Measurements from ENCODE around the gene SCAF1.
"Not testable (repeated sequence)": the region's sequence is repeated elsewhere in the genome, so short reads cannot be mapped to it uniquely, and the experiment has no call there.

SCAF1 gene

DNA sequence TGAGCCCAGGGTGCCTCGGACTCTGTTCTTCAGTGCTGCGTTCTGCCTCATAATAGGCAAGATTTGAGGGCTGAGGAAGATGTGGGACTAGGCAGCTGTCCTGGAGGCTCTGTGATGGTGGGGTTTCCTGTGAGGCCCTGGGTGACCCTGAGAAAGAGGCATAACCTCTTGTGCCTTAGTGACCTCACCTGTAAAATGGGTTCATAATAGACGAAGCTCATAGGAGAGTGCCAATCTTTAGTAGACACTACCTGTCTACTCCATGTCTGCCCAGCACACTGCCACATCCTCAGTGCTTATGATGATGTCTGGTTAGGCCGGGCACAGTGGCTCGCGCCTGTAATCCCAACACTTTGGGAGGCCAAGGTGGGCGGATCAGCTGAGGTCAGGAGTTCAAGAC is 25.5 kb upstream of the SCAF1 start:
- DNase-seq (ENCODE audit: low read depth in 2 of 2), result no peak

DNA sequence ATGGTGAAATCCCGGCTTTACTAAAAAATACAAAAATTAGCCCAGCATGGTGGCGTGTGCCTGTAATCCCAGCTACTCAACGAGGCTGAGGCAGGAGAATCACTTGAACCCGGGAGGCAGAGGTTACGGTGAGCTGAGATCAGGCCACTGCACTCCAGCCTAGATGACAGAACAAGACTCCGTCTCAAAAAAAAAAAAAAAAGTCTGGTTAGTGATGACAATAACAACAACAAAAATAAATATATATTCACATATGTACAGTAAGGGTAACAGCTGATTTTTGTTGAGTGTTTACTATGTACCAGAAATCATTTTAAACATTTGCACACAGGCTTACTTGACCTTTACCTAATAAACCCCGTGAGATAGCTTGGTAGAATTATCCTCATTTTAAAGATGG is 25.1 kb upstream of the SCAF1 start:
- no peak for DNase-seq (ENCODE audit: low read depth in 2 of 2)

DNA sequence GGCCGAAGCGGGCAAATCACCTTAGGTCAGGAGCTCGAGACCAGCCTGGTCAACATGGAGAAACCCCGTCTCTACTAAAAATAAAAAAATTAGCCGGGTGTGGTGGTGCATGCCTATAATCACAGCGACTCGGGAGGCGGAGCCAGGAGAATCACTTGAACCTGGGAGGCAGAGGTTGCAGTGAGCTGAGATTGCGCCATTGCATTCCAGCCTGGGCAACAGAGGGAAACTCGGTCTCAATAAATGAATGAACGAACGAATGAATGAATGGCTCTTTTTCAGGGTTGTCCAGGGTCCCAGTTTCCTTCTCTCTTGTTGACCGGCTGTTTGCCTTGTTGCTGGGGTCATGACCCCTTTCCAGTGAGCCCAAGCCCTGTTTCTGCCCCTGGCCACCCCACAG is 24.1 kb upstream of the SCAF1 start:
- DNase-seq (ENCODE audit: low read depth in 2 of 2), result not testable (repeated sequence)

DNA sequence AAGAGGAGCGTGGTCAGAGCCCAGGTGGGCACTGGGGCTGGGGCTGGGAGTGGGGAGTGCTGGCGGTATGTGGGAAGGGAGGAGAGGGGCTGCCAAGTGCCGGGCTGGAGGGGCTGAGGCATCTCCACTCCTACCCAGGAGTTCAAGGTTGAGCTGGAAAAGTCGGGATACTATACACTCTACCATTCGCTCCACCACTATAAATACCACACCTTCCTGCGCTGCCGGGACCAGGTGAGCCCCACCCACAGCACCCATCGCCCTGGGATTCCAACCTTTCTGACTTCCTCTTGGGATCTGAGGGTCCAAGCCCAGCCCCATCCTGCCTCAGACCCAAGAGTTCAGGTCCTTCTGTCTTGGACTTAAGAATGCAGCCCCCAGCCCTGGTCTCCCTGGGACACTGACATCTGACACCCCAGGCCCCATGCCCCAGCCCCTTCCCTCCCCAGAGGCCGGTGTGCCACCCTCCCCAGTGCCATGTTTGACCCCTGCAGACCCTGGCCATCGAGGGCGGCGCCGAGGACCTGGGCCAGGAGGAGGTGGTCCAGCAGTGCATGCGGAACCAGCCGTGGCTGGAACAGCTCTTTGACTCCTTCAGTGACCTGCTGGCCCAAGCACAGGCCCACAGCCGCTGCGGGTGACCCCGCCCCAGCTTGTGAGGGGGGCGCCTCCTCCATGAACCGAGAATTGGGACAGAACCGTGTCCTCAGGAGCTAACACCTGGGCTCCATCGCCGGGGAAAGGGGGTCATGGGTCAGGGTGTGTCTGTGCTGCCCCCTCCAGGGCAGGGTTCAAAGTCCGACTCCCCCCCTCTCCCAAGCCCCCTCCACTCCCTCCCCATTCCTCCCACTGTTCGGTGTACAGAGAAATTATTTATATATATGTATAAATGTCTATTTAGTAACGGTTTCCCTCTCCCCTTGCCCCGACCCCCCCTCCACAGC is 16.8 kb upstream of the SCAF1 start:
- DNase-seq (ENCODE audit: low read depth in 2 of 2), result no peak

DNA sequence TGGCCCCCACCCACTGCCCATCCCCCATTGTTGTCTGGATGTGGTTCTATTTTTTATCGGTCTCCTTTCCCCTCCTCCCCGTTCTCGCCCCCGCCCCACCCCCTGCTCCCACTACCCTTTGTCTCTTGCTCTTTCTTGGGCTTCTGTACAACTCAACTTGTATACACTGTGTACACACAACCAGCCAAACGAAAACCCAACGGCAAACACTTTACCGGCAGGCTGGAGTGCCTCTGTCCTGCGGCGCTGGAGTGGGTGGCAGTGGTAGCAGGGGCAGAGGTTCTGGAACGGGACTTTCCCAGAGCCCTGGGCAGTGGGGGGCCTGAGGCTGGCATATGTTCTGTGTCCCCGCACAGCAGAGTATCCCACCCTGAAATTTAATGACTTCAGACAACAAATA is 15.8 kb upstream of the SCAF1 start:
- no peak for DNase-seq (ENCODE audit: low read depth in 2 of 2)

DNA sequence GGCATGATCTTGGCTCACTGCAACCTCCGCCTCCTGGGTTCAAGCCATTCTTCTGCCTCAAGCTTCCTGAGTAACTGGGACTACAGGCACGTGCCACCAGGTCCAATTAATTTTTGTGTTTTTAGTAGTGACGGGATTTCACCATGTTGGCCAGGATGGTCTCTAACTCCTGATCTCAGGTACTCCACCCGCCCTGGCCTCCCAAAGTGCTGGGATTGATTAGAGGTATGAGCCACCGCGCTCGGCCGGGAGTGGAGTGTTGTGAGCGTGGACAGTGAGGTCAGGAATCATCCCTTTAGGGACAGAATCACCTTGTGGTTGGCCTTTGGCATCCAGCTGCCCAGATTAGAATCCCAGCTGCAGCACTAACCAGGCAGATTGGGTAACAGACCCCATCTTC is 12.3 kb upstream of the SCAF1 start:
- no peak for DNase-seq (ENCODE audit: low read depth in 2 of 2)

DNA sequence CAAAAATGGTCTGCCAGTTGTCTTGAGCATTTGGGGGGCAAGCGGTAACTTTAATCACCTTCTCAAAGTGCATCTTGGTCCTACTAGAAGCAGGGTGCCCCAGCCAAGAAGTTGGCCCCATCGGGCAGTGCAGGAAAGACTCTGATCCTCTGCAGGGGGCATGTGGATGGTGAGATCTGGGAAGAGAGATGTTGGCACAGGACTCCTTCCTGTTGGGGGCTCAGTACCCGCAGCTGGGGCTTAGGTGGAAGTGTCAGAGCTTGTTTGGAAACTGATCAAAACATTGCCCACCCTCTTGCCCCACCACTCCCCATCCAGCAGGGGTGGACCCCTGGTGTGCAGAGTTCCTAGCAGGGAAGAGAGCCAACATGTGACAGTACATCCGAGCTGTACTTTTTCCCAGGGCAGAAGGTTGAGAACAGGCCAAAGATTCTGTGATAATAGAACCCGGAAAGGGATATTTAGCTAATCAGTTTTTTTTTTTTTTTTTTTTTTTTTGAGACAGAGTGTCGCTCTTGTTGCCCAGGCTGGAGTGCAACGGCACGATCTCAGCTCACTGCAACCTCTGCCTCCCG is 10.9 kb upstream of the SCAF1 start:
- no peak for DNase-seq (ENCODE audit: low read depth in 2 of 2)

DNA sequence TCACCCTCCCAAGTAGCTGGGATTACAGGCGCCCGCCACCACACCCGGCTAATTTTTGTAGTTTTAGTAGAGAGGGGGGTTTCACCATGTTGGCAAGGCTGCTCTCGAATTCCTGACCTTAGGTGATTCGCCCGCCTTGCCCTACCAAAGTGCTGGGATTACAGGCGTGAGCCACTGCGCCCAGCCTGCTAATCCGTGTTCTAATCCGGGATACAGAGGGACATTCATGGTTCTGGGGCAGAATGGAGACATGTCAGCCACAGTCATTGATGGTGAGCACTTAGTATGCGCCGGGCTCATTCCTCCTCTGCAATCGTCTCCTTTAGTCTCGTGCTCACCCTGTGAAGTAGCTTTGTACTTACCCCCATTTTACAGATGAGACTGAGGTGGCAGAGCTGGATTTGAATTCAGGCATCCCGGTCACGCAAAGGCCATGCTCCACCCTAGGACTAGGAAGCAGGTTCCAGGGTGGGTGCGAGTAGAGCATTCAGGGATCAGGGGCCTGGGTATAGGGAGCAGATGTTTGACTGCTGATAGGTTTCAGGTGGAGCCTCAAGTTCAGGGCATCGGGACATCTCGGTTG is 10.3 kb upstream of the SCAF1 start:
- DNase-seq (ENCODE audit: low read depth in 2 of 2), result no peak

DNA sequence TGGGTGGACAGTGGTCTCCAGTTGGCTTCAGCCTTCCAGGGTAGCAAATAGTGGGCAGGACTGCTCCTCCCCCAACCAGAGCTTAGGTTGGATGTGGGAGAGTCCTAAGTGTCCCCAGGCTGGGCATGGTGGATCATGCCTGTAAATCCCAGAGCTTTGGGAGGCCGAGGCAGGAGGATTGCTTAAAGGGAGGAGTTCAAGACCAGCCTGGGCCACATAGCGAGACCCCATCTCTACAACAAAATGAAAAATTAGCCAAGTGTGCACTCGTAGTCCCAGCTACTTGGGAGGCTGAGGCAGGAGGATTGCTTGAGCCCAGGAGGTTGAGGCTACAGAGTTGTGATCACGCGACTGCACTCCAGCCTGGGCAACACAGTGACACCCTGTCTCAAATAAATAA is 9.4 kb upstream of the SCAF1 start:
- no peak for DNase-seq (ENCODE audit: low read depth in 2 of 2)

DNA sequence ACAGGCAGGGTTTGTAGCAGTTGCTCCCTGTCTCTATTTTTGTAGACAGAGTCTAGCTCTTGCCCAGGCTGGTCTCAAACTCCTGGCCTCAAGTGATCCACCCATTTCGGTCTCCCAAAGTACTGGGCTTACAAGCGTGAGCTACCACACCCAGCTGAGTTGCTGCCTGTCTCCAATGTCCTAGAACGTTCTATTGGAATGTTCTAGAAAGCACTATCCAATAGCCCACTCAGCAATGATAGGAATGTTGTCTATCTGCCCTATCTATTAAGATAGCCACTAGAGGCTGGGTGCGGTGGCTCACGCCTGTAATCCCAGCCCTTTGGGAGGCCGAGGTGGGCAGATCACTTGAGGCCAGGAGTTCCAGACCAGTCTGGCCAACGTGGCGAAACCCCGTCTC is 8.7 kb upstream of the SCAF1 start:
- DNase-seq (ENCODE audit: low read depth in 2 of 2), result not testable (repeated sequence)

DNA sequence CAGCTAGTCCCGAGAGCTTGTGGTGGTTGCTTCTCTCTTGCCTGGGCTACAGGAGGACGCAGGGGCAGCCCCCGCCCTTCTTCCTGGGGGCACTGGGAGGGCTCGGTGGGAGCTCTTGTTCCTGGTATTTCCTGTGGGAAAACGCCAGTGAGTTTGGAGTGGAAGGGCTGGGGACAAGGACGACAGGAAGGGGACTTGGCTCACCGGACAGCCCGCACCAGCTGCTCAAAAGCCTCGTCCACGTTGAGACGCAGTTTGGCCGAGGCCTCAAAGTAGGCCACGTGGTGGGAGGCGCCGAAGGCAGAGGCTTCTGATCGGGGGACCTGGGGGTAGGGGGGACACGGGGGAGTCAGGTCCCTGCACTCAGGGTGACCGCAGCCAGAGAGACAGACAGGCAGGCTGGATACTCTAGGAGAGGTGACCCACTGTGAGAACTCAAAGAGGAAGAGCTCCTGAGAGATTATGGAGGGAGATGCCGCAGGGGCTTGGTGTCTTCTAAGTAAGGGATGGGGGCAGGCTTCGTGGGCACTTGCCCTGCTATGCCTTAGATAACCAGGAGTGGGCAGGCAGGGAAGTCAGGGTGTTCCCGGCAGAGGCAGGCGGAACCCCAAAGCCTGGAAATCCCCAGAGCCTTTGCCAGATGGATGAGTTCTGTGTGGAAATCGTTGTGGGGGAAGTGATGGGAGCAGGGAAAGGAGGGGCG is 6.3 kb upstream of the SCAF1 start:
- no peak for DNase-seq (ENCODE audit: low read depth in 2 of 2)

DNA sequence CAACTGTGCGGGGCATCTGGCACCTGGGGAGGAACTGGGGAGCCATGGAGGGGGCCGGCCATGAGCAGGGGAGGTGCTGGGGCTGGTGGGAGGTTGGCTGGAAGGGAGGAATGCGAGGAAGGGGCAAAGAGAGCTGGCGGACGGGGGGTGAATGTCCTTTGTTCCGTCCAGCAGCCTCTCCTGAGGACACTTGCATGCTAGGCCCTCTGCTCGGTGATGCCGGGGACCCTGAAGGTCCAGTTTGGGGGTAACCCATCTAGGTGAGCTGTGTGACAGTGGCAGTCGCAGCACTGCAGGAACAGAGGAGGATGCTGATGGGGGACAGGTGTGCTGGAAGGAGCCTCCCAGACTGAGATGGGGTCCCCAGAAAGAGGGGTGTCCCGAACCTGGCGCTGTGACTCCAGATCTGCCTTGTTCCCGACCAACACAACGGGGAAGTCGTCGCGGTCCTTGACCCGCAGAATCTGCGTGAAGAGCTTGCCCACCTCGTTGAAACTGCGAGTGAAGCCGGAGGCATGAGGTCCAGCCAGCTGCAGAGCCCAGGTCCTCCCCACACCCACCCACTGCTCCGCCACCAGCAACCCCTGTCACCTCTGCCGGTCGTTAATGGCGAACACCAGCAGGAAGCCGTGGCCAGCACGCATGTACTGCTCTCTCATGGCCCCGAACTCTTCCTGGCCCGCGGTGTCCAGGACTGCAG is 5.6 kb upstream of the SCAF1 start:
- no peak for DNase-seq (ENCODE audit: low read depth in 2 of 2)

DNA sequence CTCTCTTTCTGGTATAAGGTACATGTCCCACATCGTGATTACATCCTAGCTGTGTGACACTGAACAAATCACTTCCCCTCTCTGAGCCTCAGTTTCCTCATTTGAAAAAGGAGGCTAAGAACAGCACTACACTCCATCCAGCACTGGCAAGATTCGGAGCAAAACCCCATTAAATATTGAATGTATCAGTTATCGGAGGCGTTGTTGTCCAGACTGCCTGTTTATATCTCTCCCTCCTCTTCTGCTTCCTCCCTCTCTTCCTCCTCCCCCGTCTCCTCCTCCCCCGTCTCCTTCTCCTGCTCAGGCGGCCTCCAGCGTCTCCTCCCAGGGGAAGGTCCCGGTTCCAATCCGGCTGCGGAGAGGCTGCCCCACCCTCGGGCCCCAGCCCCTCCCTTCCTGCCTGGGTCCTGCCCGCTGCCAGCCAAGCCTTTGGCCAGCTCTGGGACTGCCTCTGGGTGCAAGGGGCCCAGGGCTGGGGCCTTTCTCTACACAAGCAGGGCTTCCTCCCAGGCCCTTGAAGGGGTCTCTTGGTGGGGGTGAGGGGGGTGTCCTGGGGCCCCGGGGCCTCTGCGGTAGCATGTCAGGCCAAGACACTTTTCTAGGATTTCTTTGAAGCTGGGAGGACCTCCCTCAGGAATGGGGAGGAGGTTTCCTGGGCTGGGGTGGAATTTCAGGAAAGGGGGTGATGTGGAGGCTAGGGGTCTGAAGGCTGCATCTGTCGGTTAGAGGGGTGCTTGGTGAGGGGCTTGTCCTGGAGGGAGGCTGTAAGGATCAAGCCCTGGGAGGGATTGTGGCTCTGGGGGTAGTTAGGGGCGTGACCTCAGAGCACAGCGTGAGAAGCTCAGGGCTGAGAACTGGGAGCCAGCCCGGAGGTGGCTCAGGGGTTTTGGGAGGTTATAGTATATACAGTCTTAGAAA is 3.9 kb upstream of the SCAF1 start:
- no peak for DNase-seq (ENCODE audit: low read depth in 2 of 2)

DNA sequence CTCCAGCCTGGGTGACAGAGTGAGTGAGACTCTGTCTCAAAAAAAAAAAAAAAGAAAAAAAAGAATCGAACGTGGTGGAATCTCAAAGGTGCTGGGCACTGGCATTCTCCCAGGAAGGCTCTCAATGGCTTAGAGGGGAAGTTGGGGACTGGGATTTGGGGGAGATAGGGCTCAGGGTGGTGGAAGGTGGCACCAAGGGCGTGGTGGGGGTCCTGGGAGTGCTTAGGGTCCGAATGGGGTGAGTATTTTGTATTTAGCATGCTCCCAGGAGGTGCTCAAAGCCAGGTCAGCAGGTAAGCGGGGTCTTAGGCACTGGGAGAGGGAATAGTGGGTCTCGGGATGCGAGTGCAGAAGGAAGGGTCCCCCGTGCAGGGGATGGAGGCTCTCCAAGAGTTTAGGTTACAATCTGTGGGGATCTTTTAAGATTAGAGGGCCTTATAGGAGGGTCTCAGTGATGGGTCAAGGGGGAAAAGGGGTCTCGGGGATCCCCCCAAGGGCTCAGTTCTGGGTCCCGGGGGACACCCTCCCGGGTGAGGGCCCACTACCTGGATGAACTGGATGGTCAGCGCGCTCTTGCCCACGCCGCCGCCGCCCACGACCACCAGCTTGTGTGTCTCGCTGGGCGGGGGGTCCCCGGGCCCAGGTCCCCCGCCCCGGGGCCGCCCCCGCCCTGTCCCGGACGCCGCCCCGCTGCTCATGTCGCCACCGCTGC is 2.5 kb upstream of the SCAF1 start:
- no peak for DNase-seq (ENCODE audit: low read depth in 2 of 2)

DNA sequence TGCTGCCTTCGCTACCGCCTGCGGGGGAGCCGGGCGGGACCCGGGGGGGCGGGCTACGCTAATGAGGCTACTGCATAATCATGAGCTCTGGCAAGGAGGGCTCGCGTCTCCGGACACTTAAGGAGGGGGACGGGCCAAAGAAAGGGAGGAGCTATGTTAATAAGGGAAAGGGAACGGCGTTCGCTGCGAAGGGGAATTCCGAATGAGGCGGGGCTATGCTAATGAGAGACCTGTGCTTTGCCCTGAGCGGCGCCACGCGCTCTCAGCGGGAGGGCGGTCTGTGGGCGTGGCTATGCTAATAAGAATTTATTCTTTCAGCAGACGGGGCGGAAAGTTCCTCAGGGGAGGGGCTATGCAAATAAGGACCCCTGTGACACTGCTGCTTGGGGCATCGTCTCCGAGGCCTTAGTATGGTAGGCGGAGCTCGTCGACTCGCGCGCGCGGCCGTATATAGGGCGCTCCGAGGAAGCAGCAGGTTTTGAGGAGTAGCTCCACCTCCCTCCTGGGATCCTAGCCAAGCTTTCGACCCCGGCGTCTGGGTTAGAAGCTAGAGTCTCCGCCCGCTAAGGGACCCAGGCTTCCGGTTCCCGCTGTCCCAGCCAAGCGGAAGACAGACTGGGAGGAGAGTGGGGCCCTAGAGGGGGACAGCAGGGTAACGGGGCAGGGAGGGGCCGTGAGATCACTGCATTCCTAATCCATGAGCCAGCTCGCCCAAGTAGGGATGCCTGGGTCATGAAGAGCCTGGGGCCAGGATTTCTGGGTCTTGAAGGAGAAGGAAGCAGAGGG is 1.7 kb upstream of the SCAF1 start, which contains the start of gene RRAS:
Gene RRAS (minus strand): TSS at position 31 of the 786 bp plus-strand sequence. CDS start 45 bp downstream, outside the sequence.
- peak; percentile 99 for DNase-seq (ENCODE audit: low read depth in 2 of 2)

DNA sequence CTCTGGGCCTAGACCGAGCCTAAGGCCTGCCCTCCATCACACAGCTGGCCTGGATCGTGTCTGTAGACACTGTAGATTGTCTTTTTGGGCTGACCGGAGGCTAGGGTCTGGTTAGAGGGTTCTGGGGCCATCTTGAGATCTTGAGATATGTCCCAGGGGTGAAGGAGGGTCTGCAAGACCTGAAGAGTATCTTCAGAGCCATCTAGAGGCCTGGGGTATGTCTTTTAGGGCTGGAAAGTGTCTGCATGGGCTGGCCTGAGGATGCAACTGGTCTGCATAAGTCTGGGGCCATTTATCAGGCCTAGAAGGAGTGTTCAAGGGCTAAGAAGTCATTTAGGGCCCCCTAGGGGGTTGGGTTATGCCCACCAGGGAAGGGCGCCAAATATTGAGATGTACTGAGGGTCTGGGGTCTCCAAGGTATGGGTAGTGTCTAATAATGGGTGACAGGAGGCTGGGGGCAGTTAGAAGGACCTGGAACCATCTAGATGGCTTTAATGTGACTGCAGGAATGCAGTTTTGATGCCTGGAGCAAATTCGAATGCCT is 555 bp downstream of the SCAF1 start:
- no peak for DNase-seq (ENCODE audit: low read depth in 2 of 2)

DNA sequence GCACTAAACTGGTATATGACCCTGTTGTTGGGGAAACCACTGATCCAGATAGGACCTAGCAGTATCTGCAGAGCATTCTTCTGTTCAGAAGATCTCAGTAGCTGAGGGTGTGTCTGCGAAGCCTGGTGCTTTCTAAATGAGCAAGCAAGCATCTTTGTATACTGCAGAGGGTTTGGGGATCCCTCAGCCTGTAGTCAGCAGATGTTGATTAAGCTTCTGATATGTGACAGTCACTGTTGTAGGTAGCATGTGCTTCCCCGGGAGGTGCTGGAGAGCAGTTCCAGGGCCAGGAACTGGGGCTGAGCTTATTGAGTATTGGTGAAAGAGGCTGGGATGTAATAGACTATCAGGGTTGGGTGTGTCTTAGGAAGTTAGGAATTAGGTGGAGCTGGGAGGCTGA is 1.5 kb downstream of the SCAF1 start:
- no peak for DNase-seq (ENCODE audit: low read depth in 2 of 2)

DNA sequence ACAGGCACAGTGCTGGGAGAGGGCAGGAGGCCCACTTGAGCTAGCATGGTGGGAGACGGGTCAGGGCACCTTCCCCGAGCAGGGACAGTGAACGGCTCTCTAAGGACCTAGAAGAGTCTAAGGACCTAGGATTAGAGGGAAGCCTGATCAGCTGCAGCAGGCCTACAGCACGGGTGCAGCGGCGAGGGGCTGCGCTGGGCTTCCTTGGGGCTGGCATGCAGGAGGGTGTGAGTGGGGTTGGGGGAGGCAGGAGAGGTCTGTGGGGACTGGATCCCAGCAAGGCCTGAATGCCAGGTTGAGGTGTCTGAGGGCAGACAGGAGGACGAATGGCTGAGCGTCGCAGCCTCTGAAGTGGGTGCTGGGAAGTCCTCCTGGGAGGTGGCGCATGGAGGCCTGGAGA is 3.6 kb downstream of the SCAF1 start:
- no peak for DNase-seq (ENCODE audit: low read depth in 2 of 2)

DNA sequence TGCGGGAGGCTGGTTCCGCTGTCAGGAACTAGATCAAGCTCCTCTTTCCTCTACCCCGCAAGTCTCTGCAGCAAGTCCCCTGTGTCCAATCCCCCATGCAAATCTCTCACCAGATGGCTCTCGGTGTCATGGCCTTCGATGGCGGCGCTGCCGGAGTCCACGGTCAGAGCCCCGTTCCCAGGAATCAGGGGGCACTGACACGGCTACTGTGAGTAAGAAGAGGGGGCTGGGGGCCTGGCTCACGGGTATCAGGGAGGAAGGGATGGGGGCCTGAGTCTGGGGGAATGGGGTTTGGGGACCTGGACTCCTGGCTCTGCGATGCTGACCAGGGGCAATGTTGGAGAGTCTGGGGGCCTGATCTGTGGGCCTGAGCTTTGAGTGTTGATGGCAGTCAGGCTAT is 4.0 kb downstream of the SCAF1 start:
- no peak for DNase-seq (ENCODE audit: low read depth in 2 of 2)
